Breast epithelium (tissue), 3 donors: ENCODE measurements around the gene SCAF4.

Source experiments
- POLR2A ChIP-seq: fragments of 450-650 bp; IDR thresholded peaks from one replicate; pipeline ENCODE4 v1.6.1; 2016; ENCODE audit warnings: antibody characterized with exemption, mild to moderate bottlenecking, moderate library complexity
- POLR2AphosphoS5 ChIP-seq, 3 donors: sonication (generic); formaldehyde crosslinking; IDR thresholded peaks; one replicate each; pipeline ENCODE4 v1.6.1; 2017; ENCODE audit warnings: antibody characterized with exemption in 3 of 3
- TF ChIP-seq, protein P1 (sequence below), 3 donors: fragments of 450-650 bp; IDR thresholded peaks; one replicate each; pipeline ENCODE4 v1.5.1; 2016 to 2017; ENCODE audit warnings: antibody characterized with exemption in 3 of 3, mild to moderate bottlenecking in 3 of 3, moderate library complexity in 3 of 3

- TF ChIP-seq, protein P1, sequence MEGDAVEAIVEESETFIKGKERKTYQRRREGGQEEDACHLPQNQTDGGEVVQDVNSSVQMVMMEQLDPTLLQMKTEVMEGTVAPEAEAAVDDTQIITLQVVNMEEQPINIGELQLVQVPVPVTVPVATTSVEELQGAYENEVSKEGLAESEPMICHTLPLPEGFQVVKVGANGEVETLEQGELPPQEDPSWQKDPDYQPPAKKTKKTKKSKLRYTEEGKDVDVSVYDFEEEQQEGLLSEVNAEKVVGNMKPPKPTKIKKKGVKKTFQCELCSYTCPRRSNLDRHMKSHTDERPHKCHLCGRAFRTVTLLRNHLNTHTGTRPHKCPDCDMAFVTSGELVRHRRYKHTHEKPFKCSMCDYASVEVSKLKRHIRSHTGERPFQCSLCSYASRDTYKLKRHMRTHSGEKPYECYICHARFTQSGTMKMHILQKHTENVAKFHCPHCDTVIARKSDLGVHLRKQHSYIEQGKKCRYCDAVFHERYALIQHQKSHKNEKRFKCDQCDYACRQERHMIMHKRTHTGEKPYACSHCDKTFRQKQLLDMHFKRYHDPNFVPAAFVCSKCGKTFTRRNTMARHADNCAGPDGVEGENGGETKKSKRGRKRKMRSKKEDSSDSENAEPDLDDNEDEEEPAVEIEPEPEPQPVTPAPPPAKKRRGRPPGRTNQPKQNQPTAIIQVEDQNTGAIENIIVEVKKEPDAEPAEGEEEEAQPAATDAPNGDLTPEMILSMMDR (IDR thresholded peaks at IDR 0.05) = no peak
- TF ChIP-seq POLR2A = no peak
- TF ChIP-seq POLR2AphosphoS5 (IDR thresholded peaks at IDR 0.05) = no peak
Measured at GRCh38 chr21:31624961-31625491, 106.9 kb downstream of the SCAF4 start.
